NCI-H226 (cell line): Measurements from ENCODE around the gene TRIML1.
"Not testable (repeated sequence)": the region's sequence is repeated elsewhere in the genome, so short reads cannot be mapped to it uniquely, and the experiment has no call there.

Source experiments
- DNase-seq: peaks from one replicate; pipeline ENCODE4 v3.0.0-alpha.2; 2015

The TRIML1 gene

GRCh38 chr4:188154668-188155405 lies 15.6 kb downstream of the TRIML1 start:
- no peak for DNase-seq

GRCh38 chr4:188158336-188158735 lies 19.1 kb downstream of the TRIML1 start:
- no peak for DNase-seq

- not testable (repeated sequence) for DNase-seq
These were observed 20.4 kb downstream of the TRIML1 start for GRCh38 chr4:188159513-188160226.

GRCh38 chr4:188160406-188160805 lies 21.2 kb downstream of the TRIML1 start:
- no peak for DNase-seq

GRCh38 chr4:188161167-188161566 lies 21.9 kb downstream of the TRIML1 start:
- DNase-seq: no peak

GRCh38 chr4:188162698-188163097 lies 23.5 kb downstream of the TRIML1 start:
- no peak for DNase-seq

DNA sequence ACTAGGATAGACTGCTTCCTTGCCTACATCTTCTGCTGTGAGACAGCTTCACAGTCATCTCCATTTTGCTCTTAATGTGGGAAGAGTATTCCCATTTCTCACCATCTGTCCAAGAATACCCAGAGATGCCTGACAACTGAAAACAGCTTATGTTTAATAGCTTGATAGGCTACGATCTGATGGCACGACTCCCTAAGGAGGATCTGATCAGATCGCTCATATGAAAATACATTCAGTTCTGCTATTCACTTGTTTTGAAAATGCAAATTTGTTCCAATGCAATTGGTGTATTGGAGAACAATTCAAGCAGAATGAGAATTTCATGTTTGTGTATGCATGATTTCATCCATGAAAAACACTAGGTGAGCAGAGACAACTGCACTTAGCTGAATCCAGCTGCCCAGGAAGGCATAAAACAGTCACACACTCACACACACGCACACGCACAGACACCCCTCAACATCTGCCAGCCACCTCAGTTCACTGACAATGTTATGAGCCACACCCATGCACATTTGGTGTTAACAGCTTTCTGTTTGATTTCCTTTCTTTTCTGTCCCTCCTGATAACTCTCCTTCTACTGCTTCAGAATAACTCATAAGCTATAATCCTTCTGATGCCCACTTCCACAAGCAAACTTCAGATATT lies 29.6 kb downstream of the TRIML1 start:
- no peak for DNase-seq

GRCh38 chr4:188171551-188171950 lies 32.3 kb downstream of the TRIML1 start:
- no peak for DNase-seq

- DNase-seq: no peak
These were observed 36.0 kb downstream of the TRIML1 start for GRCh38 chr4:188175288-188175687.

- no peak for DNase-seq
These were observed 38.9 kb downstream of the TRIML1 start for GRCh38 chr4:188177997-188178675.

- DNase-seq: no peak
These were observed 39.6 kb downstream of the TRIML1 start for GRCh38 chr4:188178806-188179205.

DNA sequence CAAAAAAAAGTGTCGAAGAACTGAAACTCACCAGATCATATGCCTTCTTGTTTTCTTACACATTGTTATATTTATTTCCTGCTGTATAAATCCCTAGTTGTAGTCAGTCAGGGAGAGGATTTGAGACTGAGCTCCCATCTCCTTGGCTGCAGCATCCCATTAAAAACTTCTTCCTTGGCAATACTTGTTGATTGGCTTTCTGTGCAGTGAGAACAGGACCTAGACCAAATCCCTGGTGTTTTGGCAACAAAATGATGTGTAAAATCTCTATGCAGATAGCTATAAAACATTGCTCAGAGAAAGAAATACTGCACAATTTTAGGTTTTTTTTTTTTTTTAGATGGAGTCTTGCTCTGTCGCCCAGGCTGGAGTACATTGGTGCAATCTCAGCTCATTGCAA lies 47.9 kb downstream of the TRIML1 start:
- no peak for DNase-seq

DNA sequence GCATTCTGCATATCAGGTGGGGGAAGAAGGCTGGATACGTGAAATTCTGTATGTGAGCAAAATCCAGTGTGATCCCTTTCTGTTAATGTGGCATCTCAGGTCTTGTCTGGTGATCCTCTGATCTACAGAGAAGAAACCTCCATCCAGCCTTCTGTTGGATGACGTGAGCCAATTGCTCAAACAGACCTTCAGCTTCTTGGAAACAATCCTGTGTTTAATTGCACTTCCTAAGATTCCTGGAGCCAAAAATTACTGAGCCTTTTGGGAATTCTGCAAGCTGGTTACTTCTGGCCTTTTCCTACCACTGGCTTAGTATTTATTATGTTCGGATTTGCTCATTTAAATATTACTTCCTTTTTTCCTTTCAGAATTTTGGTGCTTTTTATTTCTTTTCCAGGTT lies 51.2 kb downstream of the TRIML1 start:
- DNase-seq: no peak

GRCh38 chr4:188194421-188194820 lies 55.2 kb downstream of the TRIML1 start:
- DNase-seq: no peak

GRCh38 chr4:188195389-188195985 lies 56.2 kb downstream of the TRIML1 start:
- DNase-seq: no peak

DNA sequence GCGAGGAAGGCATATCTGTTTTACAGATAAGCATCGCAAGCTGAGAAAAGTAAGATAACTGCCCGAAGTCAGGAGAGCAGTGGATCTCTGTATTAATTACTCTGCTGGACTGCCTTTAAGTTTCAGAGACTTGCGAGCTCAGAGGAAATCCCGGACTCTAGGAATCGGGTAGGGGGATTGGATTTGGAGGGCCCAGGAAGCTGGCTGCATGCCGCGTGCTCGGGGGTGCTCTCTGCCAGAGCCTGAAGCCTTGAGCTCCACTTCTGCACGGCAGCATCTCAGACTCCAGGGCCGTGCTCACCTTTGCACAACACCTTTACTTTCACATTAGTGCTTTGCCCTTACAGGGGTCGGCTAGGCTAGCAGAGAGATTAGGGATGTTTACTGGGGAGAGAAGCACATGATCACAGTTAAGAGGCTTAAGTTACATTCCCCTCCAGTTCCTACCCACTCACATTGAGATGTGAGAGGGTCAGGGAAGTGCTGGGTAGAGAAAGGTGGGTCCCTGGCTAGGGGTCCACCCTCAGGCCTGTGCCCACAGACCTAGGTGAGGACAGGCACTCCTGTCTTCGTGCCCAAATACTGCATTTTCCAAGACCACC lies 57.0 kb downstream of the TRIML1 start:
- no peak for DNase-seq
